Loucy (cell line): ENCODE measurements around the gene AGT.

ENCODE experiments used
- H2AFZ ChIP-seq: fragments of 200-600 bp; sonication (generic); 2 replicates; pipeline ENCODE4 v1.6.0; 2016; ENCODE audit warnings: antibody characterized with exemption, mild to moderate bottlenecking, low read length, moderate library complexity
- H3F3A ChIP-seq: fragments of 200-600 bp; 2 replicates; pipeline ENCODE4 v1.6.0; 2016; ENCODE audit warnings: antibody characterized with exemption, low read depth, mild to moderate bottlenecking
- H3K27me3 ChIP-seq: fragments of 200-600 bp; sonication (generic); 2 replicates; pipeline ENCODE4 v1.6.1; 2014; ENCODE audit warnings: low read length, mild to moderate bottlenecking; ENCODE audit not compliant: insufficient read depth, poor library complexity, severe bottlenecking
- H3K36me3 ChIP-seq: fragments of 200-600 bp; sonication (generic); 2 replicates; pipeline ENCODE4 v1.6.1; 2016; ENCODE audit warnings: low read length; ENCODE audit not compliant: insufficient read depth
- H3K4me1 ChIP-seq: fragments of 200-600 bp; sonication (generic); 2 replicates; pipeline ENCODE4 v1.5.1; 2014; ENCODE audit warnings: low read length, mild to moderate bottlenecking; ENCODE audit not compliant: insufficient read depth, poor library complexity, severe bottlenecking
- H3K4me2 ChIP-seq: fragments of 200-600 bp; sonication (generic); 2 replicates; pipeline ENCODE4 v1.6.0; 2014; ENCODE audit warnings: antibody characterized with exemption, low read length, low read depth, mild to moderate bottlenecking; ENCODE audit not compliant: poor library complexity, severe bottlenecking
- H3K4me3 ChIP-seq: fragments of 200-600 bp; sonication (generic); 2 replicates; pipeline ENCODE4 v1.5.1; 2014; ENCODE audit warnings: low read length, mild to moderate bottlenecking, mixed read lengths; ENCODE audit not compliant: poor library complexity, severe bottlenecking
- H3K79me2 ChIP-seq: fragments of 200-600 bp; sonication (generic); 2 replicates; pipeline ENCODE4 v1.6.1; 2014; ENCODE audit warnings: low read length; ENCODE audit not compliant: insufficient read depth
- H3K9ac ChIP-seq: fragments of 200-600 bp; sonication (generic); 2 replicates; pipeline ENCODE4 v1.6.0; 2014; ENCODE audit warnings: mild to moderate bottlenecking, low read depth, low read length, moderate library complexity; ENCODE audit not compliant: poor library complexity, severe bottlenecking
- H3K9me2 ChIP-seq: fragments of 200-600 bp; sonication (generic); replicated peaks from 2 replicates; pipeline ENCODE4 v1.6.1; 2016; ENCODE audit warnings: low read depth, low read length, mixed read lengths
- H3K9me3 ChIP-seq: fragments of 200-600 bp; sonication (generic); 2 replicates; pipeline ENCODE4 v1.6.1; 2014; ENCODE audit warnings: mild to moderate bottlenecking, antibody characterized with exemption, low read length, low read depth; ENCODE audit not compliant: insufficient read depth
- H4K20me1 ChIP-seq: fragments of 200-600 bp; sonication (generic); 2 replicates; pipeline ENCODE4 v1.6.0; 2014; ENCODE audit warnings: antibody characterized with exemption, low read length, mild to moderate bottlenecking; ENCODE audit not compliant: insufficient read depth, poor library complexity, severe bottlenecking
- CTCF ChIP-seq: fragments of 200-600 bp; sonication (generic); conservative IDR thresholded peaks from 2 replicates; pipeline ENCODE4 v1.5.1; 2014; ENCODE audit warnings: mild to moderate bottlenecking, antibody characterized with exemption, low read length
- EZH2phosphoT487 ChIP-seq: fragments of 200-600 bp; IDR thresholded peaks from 2 replicates; pipeline ENCODE4 v1.6.1; 2018; ENCODE audit warnings: antibody characterized with exemption, mild to moderate bottlenecking, moderate library complexity, borderline replicate concordance

AGT gene

GRCh38 chr1:230747127-230747730 lies 33.3 kb upstream of the AGT start, which contains the start of gene CAPN9:
Gene CAPN9 (plus strand): TSS chr1:230747388. CDS start chr1:230747497, 109 bp downstream.
- H3K4me2 ChIP-seq = no peak within 1 kb of the TSS
- H2AFZ ChIP-seq = no peak within 1 kb of the TSS

GRCh38 chr1:230746617-230747016 lies 32.7 kb upstream of the AGT start:
- Histone ChIP-seq H3K36me3 (no peaks in the 10 kb centered on the region), H3K4me2 (no peak overlapping the region), H3K4me3 (no peak overlapping the region), H3K9me2 (no peaks in the 10 kb centered on the region), H4K20me1 (no peaks in the 10 kb centered on the region), H3K4me1 (no peaks in the 10 kb centered on the region), H3K27me3 (no peaks in the 10 kb centered on the region), H3K9ac (no peak overlapping the region), H3K9me3 (no peaks in the 10 kb centered on the region), H2AFZ (no peak overlapping the region), H3K79me2 (no peaks in the 10 kb centered on the region), H3F3A (no peaks in the 10 kb centered on the region)
- TF ChIP-seq CTCF (no peak), EZH2phosphoT487 (no peak)

More at GRCh38 chr1:230747127-230747730, 33.3 kb upstream of the AGT start, which contains the start of gene CAPN9:
- TF ChIP-seq CTCF (no peak), EZH2phosphoT487 (no peak)
- no peaks in the 10 kb centered on the region for H3K9me2 ChIP-seq
- no peaks in the 10 kb centered on the region for H4K20me1 ChIP-seq
- H3K4me3 ChIP-seq = no peak within 1 kb of the TSS
- no peaks in the 10 kb centered on the region for H3K9me3 ChIP-seq
- no peaks in the 10 kb centered on the region for H3K36me3 ChIP-seq
- H3K9ac ChIP-seq = no peak within 1 kb of the TSS
- no peaks in the 10 kb centered on the region for H3K79me2 ChIP-seq
- H3F3A ChIP-seq = no peaks in the 10 kb centered on the region
- no peaks in the 10 kb centered on the region for H3K27me3 ChIP-seq
- no peaks in the 10 kb centered on the region for H3K4me1 ChIP-seq

GRCh38 chr1:230745071-230745470 lies 31.1 kb upstream of the AGT start:
- Histone ChIP-seq H3K9ac (no peak overlapping the region), H3K9me3 (no peaks in the 10 kb centered on the region), H3K9me2 (no peaks in the 10 kb centered on the region), H3K36me3 (no peaks in the 10 kb centered on the region), H3K79me2 (no peaks in the 10 kb centered on the region), H3K4me2 (no peak overlapping the region), H3K4me3 (no peak overlapping the region), H3K27me3 (no peaks in the 10 kb centered on the region), H2AFZ (no peak overlapping the region), H3F3A (no peaks in the 10 kb centered on the region), H4K20me1 (no peaks in the 10 kb centered on the region), H3K4me1 (no peaks in the 10 kb centered on the region)
- TF ChIP-seq EZH2phosphoT487 = no peak
- no peak for TF ChIP-seq CTCF
